ENCODE results near the gene TMEM164.

Gene TMEM164

GRCh38 chrX:110173192-110174175, 170.6 kb downstream of the TMEM164 start:
- no peak for DNase-seq

GRCh38 chrX:110175146-110175545, 172.2 kb downstream of the TMEM164 start:
- DNase-seq = no peak

- no peak for DNase-seq
Measured at GRCh38 chrX:110175696-110176095, 172.8 kb downstream of the TMEM164 start.

DNA sequence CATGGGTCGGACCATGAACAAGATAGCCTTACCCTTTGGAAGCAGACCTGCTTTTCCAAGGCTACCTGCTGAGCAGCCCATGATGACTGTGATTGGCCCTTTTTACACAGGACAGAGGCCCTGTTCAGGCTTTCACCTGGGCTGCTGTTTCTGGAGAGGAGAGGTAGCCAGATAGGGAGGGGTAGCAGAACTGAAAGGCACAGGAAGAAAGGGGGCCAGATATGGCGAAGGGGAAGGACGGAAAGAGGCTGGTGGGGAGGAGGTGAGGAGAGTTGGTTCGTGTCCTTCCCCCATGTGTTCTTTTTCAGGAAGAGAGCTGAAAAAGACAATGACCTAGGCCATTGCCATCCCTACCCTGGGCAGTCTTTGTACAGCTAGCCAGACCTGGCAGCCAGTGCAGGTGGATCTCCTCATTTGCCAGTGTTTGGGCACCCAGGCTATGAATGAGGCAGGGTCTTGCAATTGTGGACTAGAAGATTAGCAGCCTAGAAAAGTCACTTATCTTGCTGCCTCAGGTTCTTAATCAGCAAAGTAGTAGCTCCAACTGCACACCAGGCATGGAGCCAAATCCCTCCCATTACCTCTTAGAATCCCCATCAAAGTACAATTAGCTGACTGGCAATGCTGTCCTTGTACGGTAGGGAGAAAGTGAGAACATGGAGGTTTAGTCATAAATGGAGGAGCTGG, 175.4 kb downstream of the TMEM164 start:
- no peak for DNase-seq

GRCh38 chrX:110180176-110180927, 177.4 kb downstream of the TMEM164 start:
- no peak for DNase-seq

- no peak for DNase-seq
Measured at GRCh38 chrX:110180928-110181310, 178.0 kb downstream of the TMEM164 start.

GRCh38 chrX:110181459-110182137, 178.7 kb downstream of the TMEM164 start:
- no peak for DNase-seq

DNA sequence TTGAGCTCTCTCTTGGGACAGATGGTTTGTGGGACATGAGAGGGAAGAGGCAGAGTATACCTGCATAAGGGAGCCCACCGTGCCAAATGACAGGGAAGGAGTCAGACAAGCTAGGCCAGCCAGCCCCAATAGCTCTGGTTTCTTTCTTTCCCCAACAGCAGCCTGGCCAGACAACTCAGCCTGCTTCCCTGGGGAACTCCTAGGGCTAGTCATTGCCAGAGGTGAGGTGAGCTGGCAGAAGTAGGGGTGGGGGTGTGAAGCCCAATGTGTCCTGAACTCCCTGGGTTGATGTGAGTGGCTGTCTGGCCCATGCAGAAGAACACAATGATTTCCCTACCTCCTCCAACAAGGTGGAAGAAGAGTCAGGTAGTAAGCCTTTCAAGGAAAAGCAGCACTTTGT, 179.4 kb downstream of the TMEM164 start:
- DNase-seq = no peak

GRCh38 chrX:110182865-110183264, 180.0 kb downstream of the TMEM164 start:
- DNase-seq = no peak

- DNase-seq = no peak
Measured at GRCh38 chrX:110183314-110183713, 180.4 kb downstream of the TMEM164 start.

GRCh38 chrX:110188701-110189558, 186.0 kb downstream of the TMEM164 start:
- no peak for DNase-seq

GRCh38 chrX:110192516-110192915, 189.6 kb downstream of the TMEM164 start:
- no peak for DNase-seq

DNA sequence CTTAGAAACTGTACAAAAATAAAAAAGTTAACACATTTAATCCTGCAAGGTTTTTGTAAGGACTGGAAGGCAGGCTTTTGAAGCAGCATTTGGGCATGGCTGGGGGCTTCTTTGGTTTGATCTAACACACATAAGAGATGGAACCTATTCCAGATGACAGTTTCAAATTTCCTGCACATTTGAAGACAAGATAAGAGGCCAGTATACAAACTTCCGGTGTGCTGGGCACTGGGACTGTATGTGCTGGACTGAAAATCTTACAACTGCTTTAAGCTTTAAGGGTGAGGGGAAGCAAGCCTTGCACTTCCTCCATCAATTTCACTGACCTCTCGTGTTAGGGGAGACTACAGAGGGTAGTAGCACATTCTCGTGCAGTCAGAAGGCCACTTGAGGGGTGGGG, 192.1 kb downstream of the TMEM164 start:
- DNase-seq = no peak

- DNase-seq = no peak
Measured at GRCh38 chrX:110201799-110202198, 198.9 kb downstream of the TMEM164 start.

DNA sequence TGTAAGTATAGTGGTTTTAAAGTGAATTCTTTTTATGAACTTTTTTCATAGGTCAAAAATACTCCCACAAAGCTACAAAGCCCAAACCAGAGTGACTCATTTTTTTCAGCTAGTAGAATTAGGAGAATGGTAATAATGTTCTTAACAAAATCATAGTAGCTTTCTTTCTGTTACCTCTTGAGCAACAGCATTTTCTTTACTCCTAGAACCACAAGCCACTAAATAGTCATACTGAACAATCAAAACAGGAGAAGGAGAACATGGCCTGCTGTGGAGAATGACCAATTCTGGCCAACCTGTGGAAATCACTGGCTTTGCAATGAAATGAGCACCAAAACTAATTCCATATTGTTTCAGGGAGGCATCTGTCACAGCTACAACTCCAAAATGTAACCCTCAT, 202.1 kb downstream of the TMEM164 start:
- DNase-seq = no peak

GRCh38 chrX:110208092-110208491, 205.2 kb downstream of the TMEM164 start:
- no peak for DNase-seq

DNA sequence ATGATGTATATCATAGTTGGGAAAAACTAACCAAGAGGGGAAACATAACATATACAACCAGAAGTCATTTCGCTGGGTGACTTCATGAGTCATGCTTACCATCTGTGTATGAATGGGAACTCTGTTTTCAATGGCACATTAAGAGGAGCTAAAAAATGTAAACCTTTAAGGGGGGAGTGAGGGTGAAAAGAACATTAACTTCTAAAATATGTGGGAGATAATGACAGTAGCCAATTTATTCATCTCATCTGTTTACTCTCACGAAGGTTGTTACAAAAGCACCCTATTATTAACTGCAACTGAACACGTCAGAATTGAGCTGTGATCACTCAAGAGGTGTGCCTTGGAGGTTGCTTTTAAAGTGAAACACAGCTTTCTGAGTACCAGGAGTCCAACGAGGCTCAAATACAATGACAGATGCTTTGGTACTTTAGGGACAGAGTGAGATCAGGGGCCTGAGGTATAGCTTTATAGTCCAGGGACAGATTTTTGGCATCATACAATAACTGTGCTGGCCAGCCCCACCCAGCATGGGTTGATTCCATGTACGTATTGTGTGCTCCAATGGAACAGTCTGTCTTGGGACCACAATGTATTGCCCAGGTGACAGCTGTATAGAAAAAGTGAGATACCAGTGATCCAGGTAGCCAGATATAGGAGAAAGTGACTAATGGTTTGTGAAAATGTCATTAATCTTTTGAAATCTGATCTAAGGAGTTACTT, 207.7 kb downstream of the TMEM164 start:
- no peak for DNase-seq

- no peak for DNase-seq
Measured at GRCh38 chrX:110211340-110211739, 208.4 kb downstream of the TMEM164 start.

DNA sequence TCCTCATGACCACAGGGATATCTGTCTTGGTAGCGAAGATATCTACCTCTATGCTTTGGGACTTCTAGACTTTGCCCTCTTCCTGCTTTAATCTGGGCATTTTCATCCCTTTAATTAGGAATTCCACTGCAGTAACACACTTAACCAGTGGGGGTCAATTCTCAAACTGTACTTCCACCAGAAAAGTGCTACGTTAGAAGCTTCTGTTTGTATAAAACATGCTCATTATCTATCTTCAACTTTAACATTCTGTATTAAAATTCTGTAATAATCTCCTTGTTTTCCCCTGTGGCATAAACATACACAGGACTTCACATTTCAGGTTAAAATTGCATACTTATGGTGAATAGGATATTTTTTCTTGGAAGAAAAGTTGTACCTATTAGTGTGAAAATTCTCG, 209.4 kb downstream of the TMEM164 start:
- DNase-seq = no peak

DNA sequence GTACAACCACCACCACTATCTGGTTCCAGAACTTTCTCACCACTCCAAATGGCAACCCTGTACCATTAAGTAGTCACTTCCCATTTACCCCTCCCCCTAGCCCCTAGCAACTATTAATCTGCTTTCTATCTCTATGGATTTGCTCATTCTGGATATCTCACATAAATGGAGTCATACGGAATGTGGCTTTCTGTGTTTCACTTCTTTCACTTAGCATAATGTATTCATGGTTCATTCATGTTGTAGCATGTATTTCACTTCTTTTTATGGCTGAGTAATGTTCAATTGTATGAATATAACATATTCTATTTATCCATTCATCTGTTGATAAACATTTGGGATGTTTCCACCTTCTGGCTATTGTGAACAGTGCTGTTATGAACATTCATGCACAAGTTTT, 210.3 kb downstream of the TMEM164 start:
- DNase-seq = no peak

- no peak for DNase-seq
Measured at GRCh38 chrX:110214684-110215083, 211.8 kb downstream of the TMEM164 start.

Data from retina (tissue), 1 donor.